BJ (cell line): Measurements from ENCODE around the gene KLK8. TPM values are rescaled to one million over a fixed set of nuclear protein-coding genes. Genes with fewer than 3 reads are reported as not detected.

Source experiments
- CTCF ChIA-PET: fragments of 350-600 bp; formaldehyde crosslinking; extraction: SDS; loops from one replicate; lab custom pipeline; 2021; ENCODE audit warnings: antibody characterized with exemption, inconsistent platforms; lab: Yijun Ruan, JAX
- POLR2A ChIA-PET: fragments of 300-600 bp; sonication (Branson Sonifier 250); formaldehyde crosslinking; extraction: SDS; loops from one replicate; lab custom pipeline; 2021; ENCODE audit warnings: antibody characterized with exemption; lab: Charles Lee
- DNase-seq: peaks from one replicate; pipeline ENCODE4 v3.0.0-alpha.2; 2011; ENCODE audit warnings: low read depth
- H3K27me3 ChIP-seq: 2 replicates; pipeline ENCODE4 v1.6.0; 2011; ENCODE audit warnings: low read length; ENCODE audit not compliant: control insufficient read depth, insufficient read depth
- H3K36me3 ChIP-seq: 2 replicates; pipeline ENCODE4 v1.5.1; 2011; ENCODE audit warnings: low read length; ENCODE audit not compliant: control insufficient read depth, insufficient read depth
- H3K4me3 ChIP-seq: 2 replicates; pipeline ENCODE4 v1.5.1; 2011; ENCODE audit warnings: low read depth, mild to moderate bottlenecking, control low read depth, low read length
- CTCF ChIP-seq: IDR thresholded peaks from 2 replicates; pipeline ENCODE4 v1.5.1; 2011; ENCODE audit warnings: low read depth, mild to moderate bottlenecking, control low read depth, inconsistent platforms, low read length, moderate library complexity; ENCODE audit not compliant: insufficient read depth
- polyA plus RNA-seq: library from polyadenylated mRNA; depleted of rRNA; stranded (reverse); fragments of >200 nt; gene quantifications from 2 replicates; pipeline ENCODE4 v1.2.3, GENCODE V29; 2011

Gene KLK8
- polyA plus RNA-seq, 1 experiment = not detected

- ChIA-PET POLR2A (no interaction called here), CTCF (no interaction called here)
- no peak for TF ChIP-seq CTCF
- Histone ChIP-seq H3K4me3 (no peak overlapping the region), H3K27me3 (no peaks in the 10 kb centered on the region), H3K36me3 (no peaks in the 10 kb centered on the region)
- no peak for DNase-seq
These were observed 5.0 kb upstream of the KLK8 start for GRCh38 chr19:51006406-51006805.

- ChIA-PET POLR2A (no interaction called here), CTCF (no interaction called here)
- Histone ChIP-seq H3K4me3 (no peak overlapping the region), H3K36me3 (no peaks in the 10 kb centered on the region), H3K27me3 (no peaks in the 10 kb centered on the region)
- DNase-seq = no peak
- no peak for TF ChIP-seq CTCF
These were observed 3.8 kb upstream of the KLK8 start for GRCh38 chr19:51005248-51005647.

DNA sequence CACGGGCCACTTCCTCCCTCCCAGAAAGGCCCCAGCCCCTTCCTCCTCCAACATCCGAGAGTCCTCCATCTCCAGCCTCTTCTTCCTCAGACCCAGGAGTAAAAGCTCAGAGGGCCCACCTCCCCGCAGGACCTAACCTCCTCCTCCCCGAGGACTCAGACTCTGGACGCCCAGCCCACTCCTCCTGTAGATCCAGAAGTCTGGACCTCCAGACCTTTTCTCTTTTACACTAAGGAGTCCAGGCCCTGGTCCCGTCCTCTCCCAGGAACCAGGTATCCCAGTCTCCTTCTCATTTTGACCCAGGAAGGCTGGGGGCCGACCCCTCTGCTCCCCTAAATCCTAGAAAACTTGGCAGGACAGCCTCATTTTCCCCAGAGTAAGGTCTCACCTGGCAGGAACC is 1.9 kb upstream of the KLK8 start:
- ChIA-PET CTCF (no interaction called here), POLR2A (no interaction called here)
- H3K27me3 ChIP-seq = no peaks in the 10 kb centered on the region
- H3K4me3 ChIP-seq = no peak overlapping the region
- DNase-seq = no peak
- H3K36me3 ChIP-seq = no peaks in the 10 kb centered on the region
- no peak for TF ChIP-seq CTCF

GRCh38 chr19:51002542-51003311 is 1.3 kb upstream of the KLK8 start:
- ChIA-PET CTCF (no interaction called here), POLR2A (no interaction called here)
- no peaks in the 10 kb centered on the region for H3K27me3 ChIP-seq
- no peaks in the 10 kb centered on the region for H3K36me3 ChIP-seq
- no peak for DNase-seq
- no peak for TF ChIP-seq CTCF
- H3K4me3 ChIP-seq = no peak overlapping the region

DNA sequence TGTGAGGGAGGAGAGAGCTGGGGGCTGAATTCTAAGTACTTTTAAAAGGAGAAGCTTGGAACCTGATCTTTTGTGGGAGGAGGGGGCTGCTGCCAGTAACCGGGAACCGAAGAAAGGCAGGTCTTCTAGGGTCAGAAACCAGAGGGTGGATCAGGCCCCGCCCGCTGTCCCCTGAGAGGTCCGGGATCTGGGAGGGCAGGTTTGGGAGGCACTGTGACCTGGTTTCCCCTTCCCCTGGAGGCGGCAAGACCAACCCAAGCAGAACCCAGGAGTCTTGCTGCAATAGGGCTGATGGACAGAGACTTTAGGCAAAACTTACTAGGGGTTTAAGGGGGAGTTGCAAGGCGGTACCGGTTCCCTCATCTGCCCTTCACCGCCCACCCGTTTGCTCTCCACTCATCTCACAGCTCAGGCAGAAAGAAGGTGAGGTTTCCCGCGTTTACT is 707 bp upstream of the KLK8 start:
- ChIA-PET CTCF (no interaction called here), POLR2A (no interaction called here)
- DNase-seq = no peak
- TF ChIP-seq CTCF = no peak
- H3K36me3 ChIP-seq = no peaks in the 10 kb centered on the region
- H3K27me3 ChIP-seq = no peaks in the 10 kb centered on the region
- H3K4me3 ChIP-seq = no peak overlapping the region
